Measurements from ENCODE around the gene EMILIN3.
"Not testable (repeated sequence)": the region's sequence is repeated elsewhere in the genome, so short reads cannot be mapped to it uniquely, and the experiment has no call there.

The EMILIN3 gene

DNA sequence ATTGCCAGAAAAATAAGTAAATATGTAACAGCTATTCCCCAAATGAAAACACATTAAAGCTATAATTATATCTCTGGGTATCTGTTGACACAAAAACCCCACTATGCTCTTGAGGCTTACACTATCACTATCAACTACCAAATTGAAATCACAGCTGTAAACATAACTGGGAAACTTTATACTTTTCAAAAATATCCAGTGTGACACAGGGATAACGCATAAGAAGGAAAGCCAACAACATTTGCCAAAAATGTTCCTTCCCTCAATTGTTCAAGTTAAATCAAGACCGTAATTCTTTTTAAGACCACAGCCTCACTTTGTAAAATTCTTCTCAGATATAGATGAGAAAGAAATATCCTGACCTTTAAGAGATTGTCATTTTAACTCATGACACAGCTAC is 52.2 kb downstream of the EMILIN3 start:
- peak; percentile 13 for DNase-seq

DNA sequence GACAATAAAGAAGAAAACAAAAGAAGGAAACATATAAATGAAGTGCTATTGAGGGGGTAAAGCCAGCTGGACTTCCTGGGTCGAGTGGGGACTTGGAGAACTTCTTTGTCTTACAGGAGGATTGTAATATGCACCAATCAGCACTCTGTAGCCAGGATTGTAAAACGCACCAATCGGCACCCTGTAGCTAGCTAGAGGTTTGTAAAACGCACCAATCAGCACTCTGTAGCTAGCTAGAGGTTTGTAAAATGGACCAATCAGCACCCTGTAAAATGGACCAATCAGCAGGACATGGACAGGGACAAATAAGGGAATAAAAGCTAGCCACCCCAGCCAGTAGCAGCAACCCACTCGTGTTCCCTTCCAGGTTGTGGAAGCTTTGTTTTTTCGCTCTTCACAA is 54.6 kb downstream of the EMILIN3 start:
- DNase-seq: not testable (repeated sequence)

Data from midbrain (tissue), 1 donor.